Stimulated activated effector memory CD8-positive, alpha-beta T cell treated with anti-CD3 and anti-CD28 coated beads, Interleukin-12 subunit alpha, Interleukin-12 subunit beta, amount 100 ng/mL, for 72 hours (primary cell): ENCODE measurements around the gene RABGAP1L.
"Not testable (repeated sequence)": the region's sequence is repeated elsewhere in the genome, so short reads cannot be mapped to it uniquely, and the experiment has no call there.

Experiments used
- ATAC-seq: fragments of 150-1000 bp; cut with Tn5 transposase; 2 replicates; pipeline ENCODE4 v1.10.0; 2021
- DNase-seq, 2 donors: peaks; one replicate each; pipeline ENCODE4 v3.0.0; 2021 to 2022; ENCODE audit warnings: low spot score in 2 of 2
- H3K27ac Mint-ChIP-seq: one replicate; pipeline ENCODE4 v1.8.0; 2022; ENCODE audit warnings: mild to moderate bottlenecking, mixed read lengths
- H3K36me3 Mint-ChIP-seq: one replicate; pipeline ENCODE4 v1.8.0; 2022; ENCODE audit warnings: mild to moderate bottlenecking, mixed read lengths
- H3K4me1 Mint-ChIP-seq: one replicate; pipeline ENCODE4 v1.8.0; 2022; ENCODE audit warnings: mixed read lengths
- H3K4me3 Mint-ChIP-seq: one replicate; pipeline ENCODE4 v1.8.0; 2022; ENCODE audit warnings: mild to moderate bottlenecking, mixed read lengths
- H3K9me3 Mint-ChIP-seq: one replicate; pipeline ENCODE4 v1.8.0; 2022; ENCODE audit warnings: mixed read lengths

The RABGAP1L gene

GRCh38 chr1:174159252-174160108, at the start of gene RABGAP1L:
Gene RABGAP1L, plus strand, starts transcription at chr1:174159520.
- Mint-ChIP-seq H3K27ac (peak within 1 kb of the TSS; percentile 93), H3K4me3 (peak within 1 kb of the TSS; percentile 94), H3K9me3 (no peaks in the 10 kb centered on the region), H3K4me1 (peaks cover 72% of the 10 kb centered on the region), H3K36me3 (peaks cover 12% of the 10 kb centered on the region)
- ATAC-seq (peak; percentile 88), DNase-seq (peak; percentile 72 to 92)

GRCh38 chr1:174110053-174110452, 49.3 kb upstream of the RABGAP1L start:
- DNase-seq (no peak), ATAC-seq (no peak)
- H3K36me3 Mint-ChIP-seq = no peaks in the 10 kb centered on the region
- H3K9me3 Mint-ChIP-seq = no peaks in the 10 kb centered on the region
- H3K4me1 Mint-ChIP-seq = no peaks in the 10 kb centered on the region
- no peak overlapping the region for H3K4me3 Mint-ChIP-seq
- H3K27ac Mint-ChIP-seq = no peak overlapping the region

- Mint-ChIP-seq H3K9me3 (no peaks in the 10 kb centered on the region), H3K4me3 (no peak overlapping the region), H3K4me1 (no peaks in the 10 kb centered on the region), H3K36me3 (no peaks in the 10 kb centered on the region), H3K27ac (no peak overlapping the region)
- no peak for DNase-seq
- no peak for ATAC-seq
Measured at GRCh38 chr1:174112489-174113162, 46.7 kb upstream of the RABGAP1L start.

- H3K4me1 Mint-ChIP-seq = no peaks in the 10 kb centered on the region
- DNase-seq = no peak
- no peak for ATAC-seq
- H3K27ac Mint-ChIP-seq = no peak overlapping the region
- H3K4me3 Mint-ChIP-seq = no peak overlapping the region
- no peaks in the 10 kb centered on the region for H3K9me3 Mint-ChIP-seq
- H3K36me3 Mint-ChIP-seq = no peaks in the 10 kb centered on the region
Measured at GRCh38 chr1:174114106-174114505, 45.2 kb upstream of the RABGAP1L start.

GRCh38 chr1:174114788-174115448, 44.4 kb upstream of the RABGAP1L start:
- no peaks in the 10 kb centered on the region for H3K9me3 Mint-ChIP-seq
- no peak overlapping the region for H3K27ac Mint-ChIP-seq
- no peaks in the 10 kb centered on the region for H3K4me1 Mint-ChIP-seq
- peak; percentile 93 for ATAC-seq
- no peaks in the 10 kb centered on the region for H3K36me3 Mint-ChIP-seq
- no peak overlapping the region for H3K4me3 Mint-ChIP-seq
- DNase-seq = peak in 1 of 2 donors; percentile 55

GRCh38 chr1:174116042-174116441, 43.3 kb upstream of the RABGAP1L start:
- Mint-ChIP-seq H3K27ac (no peak overlapping the region), H3K9me3 (no peaks in the 10 kb centered on the region)

GRCh38 chr1:174118751-174119150, 40.6 kb upstream of the RABGAP1L start:
- no peak for ATAC-seq
- Mint-ChIP-seq H3K4me3 (no peak overlapping the region), H3K27ac (no peak overlapping the region), H3K9me3 (no peaks in the 10 kb centered on the region), H3K36me3 (no peaks in the 10 kb centered on the region), H3K4me1 (no peaks in the 10 kb centered on the region)
- DNase-seq = no peak

More at GRCh38 chr1:174116042-174116441, 43.3 kb upstream of the RABGAP1L start:
- Mint-ChIP-seq H3K4me3 (no peak overlapping the region), H3K36me3 (no peaks in the 10 kb centered on the region), H3K4me1 (no peaks in the 10 kb centered on the region)
- ATAC-seq (peak; percentile 73), DNase-seq (no peak)

- not testable (repeated sequence) for H3K9me3 Mint-ChIP-seq, H3K36me3 Mint-ChIP-seq, DNase-seq, H3K4me3 Mint-ChIP-seq, H3K27ac Mint-ChIP-seq, ATAC-seq, H3K4me1 Mint-ChIP-seq
Measured at GRCh38 chr1:174122318-174122717, 37.0 kb upstream of the RABGAP1L start.

GRCh38 chr1:174123843-174124242, 35.5 kb upstream of the RABGAP1L start:
- Mint-ChIP-seq H3K27ac (no peak overlapping the region), H3K4me1 (no peaks in the 10 kb centered on the region), H3K36me3 (no peaks in the 10 kb centered on the region), H3K9me3 (peaks cover 7% of the 10 kb centered on the region), H3K4me3 (no peak overlapping the region)
- DNase-seq (no peak), ATAC-seq (no peak)

GRCh38 chr1:174127176-174127575, 32.1 kb upstream of the RABGAP1L start:
- H3K4me1 Mint-ChIP-seq, H3K4me3 Mint-ChIP-seq, H3K9me3 Mint-ChIP-seq, H3K36me3 Mint-ChIP-seq, ATAC-seq, H3K27ac Mint-ChIP-seq, DNase-seq: not testable (repeated sequence)

- no peak overlapping the region for H3K4me3 Mint-ChIP-seq
- no peaks in the 10 kb centered on the region for H3K4me1 Mint-ChIP-seq
- ATAC-seq (no peak), DNase-seq (no peak)
- H3K27ac Mint-ChIP-seq = no peak overlapping the region
- peaks cover 4% of the 10 kb centered on the region for H3K9me3 Mint-ChIP-seq
- H3K36me3 Mint-ChIP-seq = no peaks in the 10 kb centered on the region
Measured at GRCh38 chr1:174131032-174131638, 28.2 kb upstream of the RABGAP1L start.

GRCh38 chr1:174134003-174134659, 25.2 kb upstream of the RABGAP1L start:
- DNase-seq (no peak), ATAC-seq (peak; percentile 57)
- H3K36me3 Mint-ChIP-seq = no peaks in the 10 kb centered on the region
- H3K4me1 Mint-ChIP-seq = no peaks in the 10 kb centered on the region
- no peak overlapping the region for H3K27ac Mint-ChIP-seq
- no peak overlapping the region for H3K4me3 Mint-ChIP-seq
- no peaks in the 10 kb centered on the region for H3K9me3 Mint-ChIP-seq

GRCh38 chr1:174135211-174135610, 24.1 kb upstream of the RABGAP1L start:
- Mint-ChIP-seq H3K36me3 (no peaks in the 10 kb centered on the region), H3K27ac (no peak overlapping the region), H3K4me1 (no peaks in the 10 kb centered on the region), H3K9me3 (no peaks in the 10 kb centered on the region), H3K4me3 (no peak overlapping the region)
- ATAC-seq = no peak
- DNase-seq = no peak

- no peaks in the 10 kb centered on the region for H3K4me1 Mint-ChIP-seq
- no peak for ATAC-seq
- H3K9me3 Mint-ChIP-seq = no peaks in the 10 kb centered on the region
- no peaks in the 10 kb centered on the region for H3K36me3 Mint-ChIP-seq
- H3K27ac Mint-ChIP-seq = no peak overlapping the region
- H3K4me3 Mint-ChIP-seq = no peak overlapping the region
- DNase-seq = no peak
Measured at GRCh38 chr1:174136714-174137113, 22.6 kb upstream of the RABGAP1L start.

GRCh38 chr1:174142836-174143235, 16.5 kb upstream of the RABGAP1L start:
- Mint-ChIP-seq H3K36me3 (no peaks in the 10 kb centered on the region), H3K4me3 (no peak overlapping the region), H3K9me3 (peaks cover 4% of the 10 kb centered on the region), H3K4me1 (no peaks in the 10 kb centered on the region), H3K27ac (no peak overlapping the region)
- ATAC-seq (no peak), DNase-seq (no peak)
